ENCODE measurements around the gene PEDS1.
"Not testable (repeated sequence)": the region's sequence is repeated elsewhere in the genome, so short reads cannot be mapped to it uniquely, and the experiment has no call there.

Gene PEDS1

DNA sequence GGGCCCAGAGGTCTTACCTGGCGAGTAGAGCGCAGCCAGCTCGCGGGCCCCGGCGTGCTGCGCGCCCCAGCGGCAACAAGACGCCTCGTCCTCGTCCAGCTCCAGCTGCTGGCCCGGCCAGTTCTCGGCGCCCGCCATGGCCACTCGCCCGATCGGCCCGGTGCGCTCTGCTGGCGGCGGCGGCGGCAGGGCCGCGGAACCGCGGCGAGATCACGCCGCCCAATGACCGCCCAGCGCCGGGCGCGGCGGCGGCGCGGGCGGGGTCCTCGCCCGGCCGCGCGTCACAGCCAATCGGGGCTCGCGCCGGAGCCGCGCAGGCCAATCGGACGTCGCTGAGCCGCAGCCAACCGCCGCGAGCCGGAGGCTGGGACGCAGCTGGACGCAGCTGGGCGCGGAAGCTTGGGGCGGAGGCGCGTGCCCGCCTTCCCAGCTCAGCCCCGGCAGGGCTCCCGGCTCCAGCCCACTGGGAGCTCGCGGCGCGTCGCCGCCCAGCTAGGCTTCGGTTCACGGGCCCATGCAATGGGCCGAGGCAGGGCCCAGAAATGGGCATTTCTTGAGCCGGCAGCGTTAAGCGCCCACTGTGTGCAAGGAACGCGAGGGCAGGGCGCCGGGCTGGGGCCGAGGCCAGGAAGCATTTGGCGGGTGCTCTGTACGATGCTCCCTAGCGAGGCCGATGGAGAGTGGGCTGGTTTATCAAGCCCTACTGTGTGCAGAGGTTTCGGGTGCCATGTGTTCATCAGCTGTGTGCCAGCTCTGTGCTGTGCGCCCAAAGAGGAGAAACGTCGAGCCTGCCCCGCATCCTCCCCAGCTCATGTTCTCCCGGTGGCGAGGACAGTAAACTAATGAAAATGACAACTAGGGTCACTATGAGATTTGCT is at the start of gene PEDS1:
Gene PEDS1 (minus strand): TSS at position 224 of the 878 bp plus-strand sequence. CDS start 86 bp downstream, at position 138.
- DNase-seq = peak; percentile 83 to 84

DNA sequence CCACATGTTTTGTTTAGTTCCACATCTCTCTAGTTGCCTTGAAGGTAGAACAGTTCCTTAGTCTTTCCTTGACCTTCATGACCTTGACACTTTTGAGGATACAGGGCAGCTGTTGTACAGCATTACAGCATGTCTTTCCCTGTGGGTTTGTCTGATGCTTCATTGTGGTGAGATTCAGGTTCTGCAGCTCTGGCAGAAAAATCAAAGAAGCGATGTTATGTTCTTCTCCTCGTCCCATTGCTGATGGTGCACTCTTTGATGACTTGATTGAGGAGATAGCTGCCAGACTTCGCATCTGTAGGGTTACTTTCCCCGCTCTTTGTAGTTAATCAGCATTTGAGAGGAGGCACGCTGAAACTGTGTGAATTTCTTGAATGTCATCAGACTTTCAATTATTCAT is 49.2 kb upstream of the PEDS1 start:
- no peak for DNase-seq

DNA sequence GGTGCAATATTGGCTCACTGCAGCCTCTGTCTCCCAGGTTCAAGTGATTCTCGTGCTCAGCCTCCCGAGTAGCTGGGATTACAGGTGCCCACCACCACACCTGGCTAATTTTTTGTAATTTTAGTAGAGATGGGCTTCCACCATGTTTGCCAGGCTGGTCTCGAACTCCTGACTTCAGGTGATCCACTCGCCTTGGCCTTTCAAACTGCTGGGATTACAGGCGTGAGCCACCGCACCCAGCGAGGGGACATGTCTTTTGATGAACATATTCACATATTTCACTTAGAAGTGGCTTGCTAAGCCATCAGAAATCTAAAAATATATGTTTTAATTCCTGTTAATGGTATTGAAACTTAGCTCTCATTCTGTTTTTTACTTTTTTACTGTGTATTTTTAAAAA is 48.2 kb upstream of the PEDS1 start:
- not testable (repeated sequence) for DNase-seq

DNA sequence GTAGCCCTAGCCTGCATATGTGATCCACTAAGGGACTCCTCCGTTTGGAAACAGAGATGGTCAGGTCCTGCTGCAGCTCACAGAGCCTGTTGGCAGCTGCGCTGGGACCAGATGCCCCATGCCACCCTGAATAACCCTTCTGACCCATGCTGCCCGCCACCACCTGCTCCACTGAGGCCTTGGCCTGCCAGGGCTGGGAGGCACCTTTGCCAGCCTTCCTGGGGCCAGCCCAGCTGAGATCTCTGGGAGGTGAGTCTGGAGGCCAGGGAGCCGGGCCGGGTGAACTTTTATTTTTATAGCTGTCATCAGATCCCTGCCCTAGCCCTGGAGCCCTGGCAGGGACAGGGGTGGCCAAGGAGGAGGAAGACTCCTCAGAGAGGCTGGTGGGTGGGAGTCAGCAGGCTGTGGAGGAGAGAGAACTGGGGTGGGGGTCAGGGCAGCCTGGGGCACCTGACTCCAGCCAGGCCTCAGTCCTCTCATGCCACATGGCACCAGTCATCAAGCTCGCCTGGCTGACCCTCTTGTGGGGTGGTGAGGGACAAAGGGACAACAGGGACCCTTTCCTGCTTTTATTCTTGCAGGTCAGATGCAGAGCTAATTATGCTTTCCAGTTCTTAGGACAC is 47.1 kb upstream of the PEDS1 start:
- no peak for DNase-seq

DNA sequence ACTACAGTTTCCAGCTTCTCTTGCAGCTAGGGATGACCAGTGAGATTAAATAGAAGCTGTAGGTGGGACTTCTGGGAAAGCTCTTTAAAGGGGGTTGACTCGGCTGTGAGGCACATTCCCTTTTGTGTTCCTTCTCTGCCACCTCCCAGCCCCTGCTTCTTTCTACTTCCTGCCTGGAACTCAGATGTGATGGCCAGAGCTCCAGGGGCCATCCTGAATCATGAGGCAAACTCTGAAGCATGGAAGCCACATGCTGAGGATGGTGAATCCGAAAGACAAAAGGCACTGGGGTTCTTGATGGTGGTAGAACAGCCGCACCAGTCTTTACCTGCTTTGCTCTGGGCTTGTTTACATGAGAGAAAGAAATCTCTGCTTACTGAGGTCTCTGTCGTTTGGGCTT is 46.2 kb upstream of the PEDS1 start:
- no peak for DNase-seq

DNA sequence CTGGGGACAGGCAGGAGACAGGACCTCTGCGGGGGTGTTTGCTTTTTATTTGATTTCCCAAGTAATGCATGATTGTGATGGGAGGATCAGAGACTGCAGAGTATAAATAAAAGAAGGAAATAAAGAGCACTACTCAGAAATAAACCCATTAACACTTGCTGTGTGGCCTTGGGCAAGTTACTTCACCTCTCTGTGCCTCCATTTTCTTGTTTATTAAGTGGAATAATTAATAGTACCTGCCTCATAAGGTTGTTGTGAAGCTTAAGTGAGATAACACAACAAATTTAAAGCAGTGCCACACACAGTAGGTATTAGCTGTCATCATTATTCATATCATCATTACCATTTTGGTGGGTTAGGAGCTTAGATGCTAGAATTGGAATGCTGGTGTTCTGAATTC is 45.2 kb upstream of the PEDS1 start:
- DNase-seq = no peak

DNA sequence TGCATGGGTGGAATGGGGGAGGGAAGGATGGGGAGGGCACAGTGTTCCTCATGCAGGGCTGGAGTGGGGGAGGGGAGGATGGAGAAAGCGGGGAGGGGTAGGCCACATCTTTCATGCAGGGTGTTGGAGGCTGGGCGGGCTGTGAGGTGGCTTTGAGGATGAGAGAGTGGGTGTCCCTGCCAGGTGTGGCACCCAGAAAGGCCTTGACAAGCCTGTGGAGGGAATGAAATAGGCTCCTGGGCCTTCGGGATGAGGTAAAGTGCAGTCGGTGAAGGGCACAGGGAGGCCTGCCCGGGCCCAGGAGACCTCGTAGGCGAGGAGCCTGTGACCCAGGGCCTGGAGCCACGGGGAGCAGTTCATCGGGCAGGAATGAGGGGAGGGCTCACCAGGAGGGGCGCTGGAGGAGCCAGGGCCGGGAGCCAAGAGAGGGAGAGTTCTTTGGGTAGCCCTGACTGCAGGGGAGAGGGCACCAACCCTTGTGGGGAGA is 44.7 kb upstream of the PEDS1 start:
- DNase-seq = no peak

DNA sequence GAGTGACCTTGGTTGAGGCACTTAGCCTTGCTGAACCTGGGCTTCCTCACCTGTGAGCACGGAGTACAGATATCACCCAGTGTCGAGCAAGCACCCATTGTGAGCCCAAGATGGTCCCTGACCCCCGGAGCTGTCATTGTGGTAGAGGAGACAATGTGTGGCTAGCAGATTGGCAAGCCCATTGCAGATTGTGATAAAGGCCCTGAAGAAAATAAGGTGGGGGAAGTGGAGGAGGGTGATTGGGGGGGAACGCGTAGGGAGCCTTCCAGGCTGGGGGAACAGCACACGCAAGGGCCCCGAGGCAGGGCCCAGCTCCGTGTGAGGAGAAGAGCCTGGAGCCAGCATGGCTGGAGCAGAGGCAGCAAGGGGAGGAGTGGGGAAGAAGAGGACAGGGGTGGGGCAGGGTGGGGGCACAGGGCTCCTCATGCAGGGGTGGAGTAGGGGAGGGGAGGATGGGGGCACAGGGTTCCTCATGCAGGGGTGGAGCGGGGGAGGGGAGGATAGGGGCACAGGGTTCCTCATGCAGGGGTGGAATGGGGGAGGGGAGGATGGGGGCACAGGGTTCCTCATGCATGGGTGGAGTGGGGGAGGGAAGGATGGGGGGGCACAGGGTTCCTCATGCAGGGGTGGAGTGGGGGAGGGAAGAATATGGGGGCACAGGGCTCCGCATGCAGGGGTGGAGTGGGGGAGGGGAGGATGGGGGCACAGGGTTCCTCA is 44.1 kb upstream of the PEDS1 start:
- DNase-seq = no peak

DNA sequence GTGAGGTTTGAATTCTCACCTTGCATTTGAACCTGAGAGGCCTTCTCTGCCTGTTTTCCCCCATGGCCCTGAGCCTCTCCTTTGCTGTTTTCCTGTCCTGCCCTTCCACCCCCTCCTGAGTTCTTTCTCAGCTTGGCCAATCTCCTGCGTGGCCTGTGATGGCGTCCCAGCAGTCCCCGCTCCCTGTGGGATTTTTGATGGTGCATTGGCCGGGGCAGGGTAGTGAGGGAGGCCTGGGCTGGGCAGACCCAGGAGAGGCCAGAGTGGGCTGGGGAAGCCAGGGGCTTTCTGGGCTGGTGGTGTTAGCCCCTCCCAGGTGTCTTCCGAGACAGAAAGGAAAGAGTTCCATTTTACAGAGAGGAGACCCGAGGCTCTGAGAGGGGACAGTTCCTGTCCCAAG is 43.4 kb upstream of the PEDS1 start:
- no peak for DNase-seq

DNA sequence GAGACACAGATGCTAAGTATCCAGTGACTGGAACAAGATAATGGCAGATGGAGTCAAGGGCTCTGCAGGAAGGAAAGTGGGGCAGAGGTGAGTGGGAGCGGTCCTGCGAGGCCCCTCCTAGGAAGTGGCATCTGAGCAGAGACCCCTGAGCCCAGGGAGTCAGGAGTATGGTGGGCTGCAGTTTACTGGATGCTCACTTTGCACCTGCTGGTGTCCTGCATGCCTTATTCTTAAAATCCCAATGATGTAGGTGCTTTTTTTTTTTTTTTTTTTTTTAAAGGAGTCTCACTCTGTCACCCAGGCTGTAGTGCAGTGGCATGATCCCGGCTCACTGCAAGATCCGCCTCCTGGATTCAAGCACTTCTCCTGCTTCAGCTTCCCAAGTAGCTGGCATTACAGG is 42.7 kb upstream of the PEDS1 start:
- no peak for DNase-seq

DNA sequence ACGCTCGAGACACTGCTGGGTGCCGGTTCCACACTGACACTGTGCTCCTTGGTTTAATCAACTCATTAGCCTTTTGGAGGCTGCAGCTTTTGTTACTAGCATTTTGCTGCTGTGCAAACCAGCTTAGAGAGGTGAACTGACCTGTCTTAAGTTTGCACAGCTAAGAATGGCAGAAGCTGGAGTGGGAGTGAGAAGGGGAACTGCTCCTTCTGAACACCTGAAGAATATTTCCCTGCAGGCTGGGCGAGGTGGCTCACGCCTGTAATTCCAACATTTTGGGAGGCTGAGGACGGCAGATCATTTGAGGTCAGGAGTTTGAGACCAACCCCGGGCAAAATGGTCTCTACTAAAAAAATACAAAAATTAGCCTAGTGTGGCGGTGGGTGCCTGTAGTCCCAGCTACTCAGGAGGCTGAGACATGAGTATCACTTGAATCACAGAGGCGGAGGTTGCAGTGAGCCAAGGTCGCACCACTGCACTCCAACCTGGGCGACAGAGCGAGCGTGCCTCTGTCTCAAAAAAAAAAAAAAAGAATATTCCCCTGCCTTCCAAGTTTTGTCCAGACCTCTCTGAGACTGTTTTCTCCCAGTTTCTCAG is 42.1 kb upstream of the PEDS1 start:
- DNase-seq = no peak

DNA sequence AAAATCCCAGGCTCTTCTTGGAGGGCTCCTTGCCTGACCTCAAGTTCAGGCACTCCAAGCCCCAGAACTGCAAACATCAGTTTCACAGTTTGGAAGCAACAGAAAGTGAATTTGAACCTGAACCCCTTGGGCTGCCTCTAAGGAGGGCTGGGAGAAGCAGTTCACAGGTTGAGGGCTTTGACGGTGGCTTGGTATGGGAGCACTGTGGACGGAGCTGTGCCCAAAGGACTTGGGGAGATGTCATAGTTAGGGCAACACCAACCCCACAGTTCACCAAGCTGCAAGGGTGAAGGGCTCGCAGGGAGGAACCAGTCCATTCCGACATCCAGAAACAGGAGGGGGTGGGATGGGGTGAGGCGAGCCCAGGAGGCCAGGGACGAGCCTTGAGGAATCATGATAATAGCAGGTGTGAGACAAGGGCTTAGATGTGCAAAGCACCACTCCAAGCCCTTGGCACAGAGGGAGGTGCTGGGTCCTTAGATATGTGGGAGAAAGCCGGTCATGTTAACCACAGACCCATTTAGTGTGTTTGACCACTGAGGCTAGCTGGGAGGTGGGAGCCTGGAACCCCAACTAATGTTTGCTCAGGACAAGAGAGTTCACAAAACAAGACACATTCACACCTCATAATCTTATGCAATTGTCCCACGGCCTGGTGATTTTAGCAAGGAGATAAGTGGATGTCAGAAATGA is 41.5 kb upstream of the PEDS1 start:
- DNase-seq = no peak

DNA sequence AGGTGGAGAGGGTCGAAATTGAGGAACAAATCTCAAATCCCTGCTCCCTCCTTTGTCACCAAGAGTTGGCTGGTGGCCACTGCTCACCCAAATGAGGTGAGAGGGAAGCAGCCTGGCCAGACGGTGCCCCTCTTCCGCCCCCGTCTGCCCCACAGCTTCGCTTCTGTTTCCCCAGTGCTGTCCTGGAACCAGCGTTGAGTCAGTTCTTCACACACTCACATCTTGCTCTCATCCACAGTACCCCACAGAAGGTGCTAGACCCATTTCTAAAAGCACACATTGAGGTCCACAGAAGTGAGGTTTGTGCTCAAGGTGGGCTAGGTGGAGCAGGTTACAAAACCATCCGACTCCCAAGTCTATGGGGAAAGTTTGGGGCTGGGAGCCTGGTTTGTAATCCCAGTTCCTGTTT is 40.9 kb upstream of the PEDS1 start:
- peak in 1 of 2 donors; percentile 14 for DNase-seq

DNA sequence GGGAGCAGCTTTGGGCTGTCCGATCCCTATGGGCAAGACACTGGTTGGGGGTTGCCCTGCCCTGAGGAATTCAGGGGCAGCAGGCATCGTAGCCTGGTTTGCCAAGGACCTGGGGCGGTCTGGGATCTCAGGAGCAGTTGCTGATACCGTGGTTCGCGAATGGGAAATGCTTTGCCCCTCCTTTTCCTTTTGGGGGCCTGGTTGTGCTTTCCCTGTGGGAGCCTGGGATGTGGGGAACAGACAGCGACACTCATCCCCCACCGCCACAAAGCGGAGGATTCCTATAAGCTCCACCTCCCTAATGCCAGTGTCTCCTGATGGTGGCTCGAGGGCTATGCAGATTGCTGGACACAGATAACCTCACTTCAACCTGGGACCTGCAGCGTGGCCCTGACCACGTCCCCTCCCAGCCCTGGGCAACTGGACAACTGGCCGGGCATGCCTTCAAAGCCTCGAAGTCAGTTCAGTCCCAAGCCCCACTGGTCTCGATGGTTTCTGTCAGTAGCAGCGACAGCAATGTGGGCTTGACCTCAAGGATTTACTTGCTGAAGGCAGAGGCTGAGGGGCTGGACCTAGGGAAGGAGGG is 40.4 kb upstream of the PEDS1 start:
- no peak for DNase-seq

DNA sequence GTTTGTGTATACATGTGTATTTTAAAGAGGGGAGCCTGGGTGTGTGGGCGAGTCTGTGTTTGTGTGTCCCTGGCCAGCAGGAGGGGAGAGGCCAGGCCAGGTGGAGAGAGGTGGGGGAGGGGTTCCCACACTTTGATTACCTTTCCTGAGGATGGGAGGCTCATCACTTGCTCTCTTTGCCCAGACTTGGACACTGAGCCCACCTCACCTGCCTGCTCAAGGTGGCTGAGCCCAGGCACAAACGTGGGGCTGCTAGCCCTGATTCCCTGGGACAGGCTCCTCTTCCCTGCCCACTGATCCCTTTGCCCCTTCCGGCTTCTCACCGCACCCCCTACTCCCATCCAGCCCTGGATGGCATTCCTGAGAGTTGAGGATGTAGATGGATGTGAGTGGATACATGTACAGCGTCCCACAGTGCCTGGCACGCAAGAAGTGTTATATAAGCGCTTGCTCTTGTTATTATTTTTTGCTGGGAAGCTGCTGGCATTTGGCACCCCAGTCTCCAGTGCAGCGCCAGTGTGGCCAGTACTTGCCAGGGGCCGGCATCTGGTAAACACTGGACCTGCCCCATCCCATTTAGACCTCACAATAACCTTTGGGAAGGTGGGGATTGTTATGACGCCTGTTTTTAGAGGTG is 39.8 kb upstream of the PEDS1 start:
- DNase-seq = no peak

DNA sequence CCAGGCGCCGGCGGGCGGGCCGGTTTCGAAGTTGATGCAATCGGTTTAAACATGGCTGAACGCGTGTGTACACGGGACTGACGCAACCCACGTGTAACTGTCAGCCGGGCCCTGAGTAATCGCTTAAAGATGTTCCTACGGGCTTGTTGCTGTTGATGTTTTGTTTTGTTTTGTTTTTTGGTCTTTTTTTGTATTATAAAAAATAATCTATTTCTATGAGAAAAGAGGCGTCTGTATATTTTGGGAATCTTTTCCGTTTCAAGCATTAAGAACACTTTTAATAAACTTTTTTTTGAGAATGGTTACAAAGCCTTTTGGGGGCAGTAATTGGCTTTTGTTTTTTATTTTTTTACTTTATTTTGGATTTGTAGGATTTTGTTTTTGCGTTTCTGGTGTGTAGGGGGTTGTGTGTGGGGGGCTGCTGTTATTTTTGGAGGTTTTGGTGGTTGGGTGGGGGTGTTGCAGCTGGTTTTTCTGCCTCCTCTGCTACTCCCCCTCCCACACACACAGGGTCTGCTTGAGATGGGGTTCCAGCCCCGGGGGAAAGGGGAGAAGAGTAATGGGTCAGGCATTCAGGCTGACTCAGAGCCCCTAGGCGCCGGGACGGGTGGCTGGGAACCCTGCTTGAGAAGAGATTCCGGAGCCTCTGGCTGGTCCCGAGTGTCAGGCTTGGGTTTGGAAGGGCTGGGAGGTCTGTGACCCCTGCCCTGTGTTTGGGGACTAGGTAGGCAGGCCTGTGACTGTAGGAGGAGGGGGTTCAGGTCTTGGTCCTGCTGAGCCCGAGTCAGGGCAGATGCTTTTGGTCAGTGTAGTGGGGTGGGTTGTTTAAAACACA is 39.1 kb upstream of the PEDS1 start:
- peak; percentile 73 to 81 for DNase-seq

DNA sequence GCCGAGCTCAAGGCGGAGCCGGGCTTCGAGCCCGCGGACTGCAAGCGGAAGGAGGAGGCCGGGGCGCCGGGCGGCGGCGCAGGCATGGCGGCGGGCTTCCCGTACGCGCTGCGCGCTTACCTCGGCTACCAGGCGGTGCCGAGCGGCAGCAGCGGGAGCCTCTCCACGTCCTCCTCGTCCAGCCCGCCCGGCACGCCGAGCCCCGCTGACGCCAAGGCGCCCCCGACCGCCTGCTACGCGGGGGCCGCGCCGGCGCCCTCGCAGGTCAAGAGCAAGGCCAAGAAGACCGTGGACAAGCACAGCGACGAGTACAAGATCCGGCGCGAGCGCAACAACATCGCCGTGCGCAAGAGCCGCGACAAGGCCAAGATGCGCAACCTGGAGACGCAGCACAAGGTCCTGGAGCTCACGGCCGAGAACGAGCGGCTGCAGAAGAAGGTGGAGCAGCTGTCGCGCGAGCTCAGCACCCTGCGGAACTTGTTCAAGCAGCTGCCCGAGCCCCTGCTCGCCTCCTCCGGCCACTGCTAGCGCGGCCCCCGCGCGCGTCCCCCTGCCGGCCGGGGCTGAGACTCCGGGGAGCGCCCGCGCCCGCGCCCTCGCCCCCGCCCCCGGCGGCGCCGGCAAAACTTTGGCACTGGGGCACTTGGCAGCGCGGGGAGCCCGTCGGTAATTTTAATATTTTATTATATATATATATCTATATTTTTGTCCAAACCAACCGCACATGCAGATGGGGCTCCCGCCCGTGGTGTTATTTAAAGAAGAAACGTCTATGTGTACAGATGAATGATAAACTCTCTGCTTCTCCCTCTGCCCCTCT is 38.2 kb upstream of the PEDS1 start:
- DNase-seq = peak; percentile 45 to 46

DNA sequence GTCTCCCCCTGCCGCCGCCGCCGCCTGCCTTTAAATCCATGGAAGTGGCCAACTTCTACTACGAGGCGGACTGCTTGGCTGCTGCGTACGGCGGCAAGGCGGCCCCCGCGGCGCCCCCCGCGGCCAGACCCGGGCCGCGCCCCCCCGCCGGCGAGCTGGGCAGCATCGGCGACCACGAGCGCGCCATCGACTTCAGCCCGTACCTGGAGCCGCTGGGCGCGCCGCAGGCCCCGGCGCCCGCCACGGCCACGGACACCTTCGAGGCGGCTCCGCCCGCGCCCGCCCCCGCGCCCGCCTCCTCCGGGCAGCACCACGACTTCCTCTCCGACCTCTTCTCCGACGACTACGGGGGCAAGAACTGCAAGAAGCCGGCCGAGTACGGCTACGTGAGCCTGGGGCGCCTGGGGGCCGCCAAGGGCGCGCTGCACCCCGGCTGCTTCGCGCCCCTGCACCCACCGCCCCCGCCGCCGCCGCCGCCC is 37.6 kb upstream of the PEDS1 start:
- peak; percentile 59 to 62 for DNase-seq

DNA sequence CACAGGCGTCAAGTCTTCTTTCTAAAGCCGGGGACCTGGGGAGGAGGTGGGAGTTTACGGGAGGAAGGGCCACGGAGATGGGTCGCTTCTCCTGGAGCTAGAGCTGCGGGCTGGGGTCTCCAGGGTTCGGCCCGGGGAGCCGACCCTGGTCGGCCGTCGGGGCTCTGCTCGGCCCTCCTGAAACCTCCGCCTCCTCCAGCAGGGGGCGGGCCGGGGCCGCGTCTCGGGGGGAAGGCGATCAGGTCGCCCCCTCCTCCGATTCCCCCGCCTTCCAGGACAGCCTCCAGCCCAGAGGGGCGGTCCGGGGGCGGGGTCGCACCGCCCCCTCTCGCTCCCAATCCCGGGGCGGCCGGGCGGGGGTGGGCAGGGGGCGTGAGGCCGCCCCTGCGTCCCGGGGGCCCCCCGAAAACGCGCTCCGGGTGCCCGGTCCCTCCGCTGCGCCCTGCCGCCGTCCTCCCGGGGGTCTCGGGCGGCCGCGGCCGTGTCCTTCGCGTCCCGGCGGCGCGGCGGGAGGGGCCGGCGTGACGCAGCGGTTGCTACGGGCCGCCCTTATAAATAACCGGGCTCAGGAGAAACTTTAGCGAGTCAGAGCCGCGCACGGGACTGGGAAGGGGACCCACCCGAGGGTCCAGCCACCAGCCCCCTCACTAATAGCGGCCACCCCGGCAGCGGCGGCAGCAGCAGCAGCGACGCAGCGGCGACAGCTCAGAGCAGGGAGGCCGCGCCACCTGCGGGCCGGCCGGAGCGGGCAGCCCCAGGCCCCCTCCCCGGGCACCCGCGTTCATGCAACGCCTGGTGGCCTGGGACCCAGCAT is 36.9 kb upstream of the PEDS1 start, which contains the start of gene CEBPB:
Gene CEBPB (plus strand): TSS at position 580 of the 814 bp plus-strand sequence. CDS start 204 bp downstream, at position 784.
- peak; percentile 84 to 88 for DNase-seq

Data from CD4-positive, alpha-beta T cell treated with Interleukin-1 beta for 1 hour (primary cell).